Measurements from ENCODE around the gene TBC1D16.

TBC1D16 gene

GRCh38 chr17:79987935-79988184 lies 47.8 kb downstream of the TBC1D16 start:
- no peak for TF ChIP-seq EZH2 (IDR thresholded peaks at IDR 0.05; ENCODE audit: borderline replicate concordance, low read depth, low read length, severe bottlenecking)
- no peak for TF ChIP-seq CTCF (IDR thresholded peaks at IDR 0.05; ENCODE audit: borderline replicate concordance, extremely low read depth, low read length, poor library complexity, severe bottlenecking)
- Histone ChIP-seq H3K4me1 (ENCODE audit: insufficient read depth, low read length) (peaks cover 14% of the 10 kb centered on the region), H3K27me3 (ENCODE audit: insufficient read depth, low read length, poor library complexity) (no peaks in the 10 kb centered on the region), H3K4me3 (ENCODE audit: low read depth in 1 of 2, low read length in 2 of 2) (no peak overlapping the region), H3K9ac (ENCODE audit: low read depth, low read length) (no peak overlapping the region), H3K4me2 (ENCODE audit: insufficient read depth, low read length) (no peak overlapping the region), H3K79me2 (ENCODE audit: insufficient read depth, low read length) (no peaks in the 10 kb centered on the region), H4K20me1 (ENCODE audit: insufficient read depth, low read length) (no peaks in the 10 kb centered on the region; the same call in 1 of the 2 replicates), H3K27ac (ENCODE audit: low read length) (no peak overlapping the region), H3K36me3 (ENCODE audit: insufficient read depth, low read length) (no peaks in the 10 kb centered on the region), H2AFZ (ENCODE audit: low read depth, low read length) (no peak overlapping the region), H3K9me3 (ENCODE audit: insufficient read depth, low read length, severe bottlenecking) (no peaks in the 10 kb centered on the region)
- ATAC-seq (ENCODE audit: insufficient read depth, low read depth) (no peak), DNase-seq (no peak)

- no peak overlapping the region for H3K4me3 ChIP-seq (ENCODE audit: low read depth in 1 of 2, low read length in 2 of 2)
- no peak overlapping the region for H3K9ac ChIP-seq (ENCODE audit: low read depth, low read length)
- H3K4me2 ChIP-seq (ENCODE audit: insufficient read depth, low read length) = no peak overlapping the region
- no peaks in the 10 kb centered on the region; the same call in 1 of the 2 replicates for H4K20me1 ChIP-seq (ENCODE audit: insufficient read depth, low read length)
- H3K27me3 ChIP-seq (ENCODE audit: insufficient read depth, low read length, poor library complexity) = no peaks in the 10 kb centered on the region
- no peaks in the 10 kb centered on the region for H3K79me2 ChIP-seq (ENCODE audit: insufficient read depth, low read length)
- no peak overlapping the region for H2AFZ ChIP-seq (ENCODE audit: low read depth, low read length)
- DNase-seq = no peak
- ATAC-seq (ENCODE audit: insufficient read depth, low read depth) = no peak
- TF ChIP-seq CTCF (IDR thresholded peaks at IDR 0.05; ENCODE audit: borderline replicate concordance, extremely low read depth, low read length, poor library complexity, severe bottlenecking) (no peak), EZH2 (IDR thresholded peaks at IDR 0.05; ENCODE audit: borderline replicate concordance, low read depth, low read length, severe bottlenecking) (no peak)
- H3K9me3 ChIP-seq (ENCODE audit: insufficient read depth, low read length, severe bottlenecking) = no peaks in the 10 kb centered on the region
- H3K4me1 ChIP-seq (ENCODE audit: insufficient read depth, low read length) = peaks cover 12% of the 10 kb centered on the region
- no peak overlapping the region for H3K27ac ChIP-seq (ENCODE audit: low read length)
- H3K36me3 ChIP-seq (ENCODE audit: insufficient read depth, low read length) = no peaks in the 10 kb centered on the region
These were observed 48.3 kb downstream of the TBC1D16 start for GRCh38 chr17:79987187-79987934.

- Histone ChIP-seq H4K20me1 (ENCODE audit: insufficient read depth, low read length) (no peaks in the 10 kb centered on the region; the same call in 1 of the 2 replicates), H3K79me2 (ENCODE audit: insufficient read depth, low read length) (no peaks in the 10 kb centered on the region), H3K4me3 (ENCODE audit: low read depth in 1 of 2, low read length in 2 of 2) (no peak overlapping the region), H3K4me2 (ENCODE audit: insufficient read depth, low read length) (no peak overlapping the region), H3K9me3 (ENCODE audit: insufficient read depth, low read length, severe bottlenecking) (no peaks in the 10 kb centered on the region), H3K27ac (ENCODE audit: low read length) (no peak overlapping the region), H3K27me3 (ENCODE audit: insufficient read depth, low read length, poor library complexity) (no peaks in the 10 kb centered on the region), H3K4me1 (ENCODE audit: insufficient read depth, low read length) (peaks cover 5% of the 10 kb centered on the region), H3K9ac (ENCODE audit: low read depth, low read length) (no peak overlapping the region), H3K36me3 (ENCODE audit: insufficient read depth, low read length) (no peaks in the 10 kb centered on the region), H2AFZ (ENCODE audit: low read depth, low read length) (no peak overlapping the region)
- TF ChIP-seq EZH2 (IDR thresholded peaks at IDR 0.05; ENCODE audit: borderline replicate concordance, low read depth, low read length, severe bottlenecking) (no peak), CTCF (IDR thresholded peaks at IDR 0.05; ENCODE audit: borderline replicate concordance, extremely low read depth, low read length, poor library complexity, severe bottlenecking) (no peak)
- ATAC-seq (ENCODE audit: insufficient read depth, low read depth) (no peak), DNase-seq (no peak)
These were observed 49.1 kb downstream of the TBC1D16 start for GRCh38 chr17:79986411-79987186.
